ENCODE results near the gene C11orf97.

DNA sequence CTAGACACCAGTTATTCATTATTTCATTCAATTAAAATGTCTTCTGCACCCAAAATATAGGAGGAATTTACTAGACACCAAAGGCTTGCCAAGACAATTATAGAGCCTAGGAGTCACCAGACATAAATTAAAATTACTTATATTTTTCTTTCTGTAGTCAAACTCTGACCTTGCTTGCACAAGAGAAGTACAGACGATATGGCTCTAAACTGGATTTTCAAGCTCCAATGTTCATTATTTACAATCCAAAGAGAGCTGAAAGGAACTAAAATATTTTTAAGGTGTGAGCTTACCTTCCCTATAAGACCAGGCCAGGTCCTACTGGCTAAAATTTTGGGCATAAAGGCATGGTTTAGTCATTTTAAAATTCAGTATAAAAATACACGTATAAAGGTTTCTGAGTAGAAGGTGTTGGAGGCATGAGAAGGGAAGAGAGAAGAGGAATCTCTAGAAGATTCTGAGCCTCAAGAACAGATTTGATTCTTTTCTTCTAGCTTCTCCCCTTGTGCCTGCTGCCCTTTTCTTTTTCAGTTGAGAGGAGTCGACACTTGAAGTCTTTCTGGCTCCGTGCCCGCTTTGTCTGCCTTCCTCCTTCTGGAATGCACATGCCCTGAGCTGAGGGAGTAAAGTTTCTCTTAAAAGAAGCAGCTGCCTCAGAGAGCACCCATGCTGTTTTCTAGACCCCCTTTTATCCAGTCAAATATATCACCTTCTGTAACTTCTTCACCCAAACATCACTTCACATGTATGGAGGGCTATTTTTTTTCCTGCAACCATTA lies 13.5 kb downstream of the C11orf97 start:
- TF ChIP-seq, protein P1, sequence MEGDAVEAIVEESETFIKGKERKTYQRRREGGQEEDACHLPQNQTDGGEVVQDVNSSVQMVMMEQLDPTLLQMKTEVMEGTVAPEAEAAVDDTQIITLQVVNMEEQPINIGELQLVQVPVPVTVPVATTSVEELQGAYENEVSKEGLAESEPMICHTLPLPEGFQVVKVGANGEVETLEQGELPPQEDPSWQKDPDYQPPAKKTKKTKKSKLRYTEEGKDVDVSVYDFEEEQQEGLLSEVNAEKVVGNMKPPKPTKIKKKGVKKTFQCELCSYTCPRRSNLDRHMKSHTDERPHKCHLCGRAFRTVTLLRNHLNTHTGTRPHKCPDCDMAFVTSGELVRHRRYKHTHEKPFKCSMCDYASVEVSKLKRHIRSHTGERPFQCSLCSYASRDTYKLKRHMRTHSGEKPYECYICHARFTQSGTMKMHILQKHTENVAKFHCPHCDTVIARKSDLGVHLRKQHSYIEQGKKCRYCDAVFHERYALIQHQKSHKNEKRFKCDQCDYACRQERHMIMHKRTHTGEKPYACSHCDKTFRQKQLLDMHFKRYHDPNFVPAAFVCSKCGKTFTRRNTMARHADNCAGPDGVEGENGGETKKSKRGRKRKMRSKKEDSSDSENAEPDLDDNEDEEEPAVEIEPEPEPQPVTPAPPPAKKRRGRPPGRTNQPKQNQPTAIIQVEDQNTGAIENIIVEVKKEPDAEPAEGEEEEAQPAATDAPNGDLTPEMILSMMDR (tag by site-specific recombination; IDR thresholded peaks at IDR 0.05): no peak
- no peak for TF ChIP-seq MZF1 (tag by site-specific recombination; IDR thresholded peaks at IDR 0.05; ENCODE audit: borderline replicate concordance)
- TF ChIP-seq, protein P2, sequence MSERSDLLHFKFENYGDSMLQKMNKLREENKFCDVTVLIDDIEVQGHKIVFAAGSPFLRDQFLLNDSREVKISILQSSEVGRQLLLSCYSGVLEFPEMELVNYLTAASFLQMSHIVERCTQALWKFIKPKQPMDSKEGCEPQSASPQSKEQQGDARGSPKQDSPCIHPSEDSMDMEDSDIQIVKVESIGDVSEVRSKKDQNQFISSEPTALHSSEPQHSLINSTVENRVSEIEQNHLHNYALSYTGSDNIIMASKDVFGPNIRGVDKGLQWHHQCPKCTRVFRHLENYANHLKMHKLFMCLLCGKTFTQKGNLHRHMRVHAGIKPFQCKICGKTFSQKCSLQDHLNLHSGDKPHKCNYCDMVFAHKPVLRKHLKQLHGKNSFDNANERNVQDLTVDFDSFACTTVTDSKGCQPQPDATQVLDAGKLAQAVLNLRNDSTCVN (tag by site-specific recombination; optimal IDR thresholded peaks at IDR 0.05): no peak
- no peak for TF ChIP-seq ZNF544 (tag by site-specific recombination; IDR thresholded peaks at IDR 0.05)
- TF ChIP-seq KLF10 (tag by site-specific recombination; IDR thresholded peaks at IDR 0.05): no peak
- no peak for TF ChIP-seq ZSCAN16 (tag by site-specific recombination; IDR thresholded peaks at IDR 0.05)
- TF ChIP-seq ZNF654 (tag by site-specific recombination; IDR thresholded peaks at IDR 0.05; ENCODE audit: low read depth): no peak
- TF ChIP-seq ZXDB (tag by site-specific recombination; IDR thresholded peaks at IDR 0.05): no peak
- no peak for TF ChIP-seq ZBTB1 (tag by site-specific recombination; IDR thresholded peaks at IDR 0.05)
- TF ChIP-seq, protein P3, sequence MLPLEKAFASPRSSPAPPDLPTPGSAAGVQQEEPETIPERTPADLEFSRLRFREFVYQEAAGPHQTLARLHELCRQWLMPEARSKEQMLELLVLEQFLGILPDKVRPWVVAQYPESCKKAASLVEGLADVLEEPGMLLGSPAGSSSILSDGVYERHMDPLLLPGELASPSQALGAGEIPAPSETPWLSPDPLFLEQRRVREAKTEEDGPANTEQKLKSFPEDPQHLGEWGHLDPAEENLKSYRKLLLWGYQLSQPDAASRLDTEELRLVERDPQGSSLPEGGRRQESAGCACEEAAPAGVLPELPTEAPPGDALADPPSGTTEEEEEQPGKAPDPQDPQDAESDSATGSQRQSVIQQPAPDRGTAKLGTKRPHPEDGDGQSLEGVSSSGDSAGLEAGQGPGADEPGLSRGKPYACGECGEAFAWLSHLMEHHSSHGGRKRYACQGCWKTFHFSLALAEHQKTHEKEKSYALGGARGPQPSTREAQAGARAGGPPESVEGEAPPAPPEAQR (tag by site-specific recombination; IDR thresholded peaks at IDR 0.05): no peak
